Measurements from ENCODE around the gene GID8. TPM values are rescaled to one million over a fixed set of nuclear protein-coding genes. Genes with fewer than 3 reads are reported as not detected.
A peak's percentile ranks its signal among the peaks of the same experiment; 100 is the strongest.

The GID8 gene
- total and polyA plus RNA-seq, 2 of the 13 experiments (the other 11 are each of a cell fraction or from before 2014, with no cell fraction given): 39.6 to 59.8 TPM

DNA sequence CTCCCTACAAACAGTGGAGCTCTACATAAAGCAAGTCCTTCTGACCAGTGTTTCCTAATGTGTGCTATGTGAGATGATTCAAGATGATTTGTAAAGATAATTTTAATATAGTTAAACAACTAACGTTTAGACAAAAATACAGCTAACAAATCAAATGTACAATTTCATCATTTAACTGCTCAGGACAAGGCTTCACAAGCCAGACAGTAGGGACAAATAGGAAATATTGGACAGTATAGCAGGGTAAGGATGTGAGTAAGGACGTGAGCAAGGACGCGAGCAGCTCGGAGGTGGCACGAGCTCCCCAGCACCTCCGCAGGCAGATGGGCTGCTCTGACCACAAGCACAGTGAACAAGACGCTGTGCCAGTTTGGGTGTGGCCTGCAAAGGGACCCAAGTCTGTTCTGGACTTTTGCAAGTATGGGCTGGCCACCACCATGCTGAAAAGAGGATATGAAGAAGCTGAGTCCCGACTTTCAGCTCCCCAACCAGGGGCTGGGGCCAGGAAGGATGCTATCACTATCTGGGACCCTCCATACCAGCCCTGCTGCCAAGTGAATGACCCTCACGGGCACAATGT is 26.2 kb upstream of the GID8 start (continued):
- TF ChIP-seq, protein P1, sequence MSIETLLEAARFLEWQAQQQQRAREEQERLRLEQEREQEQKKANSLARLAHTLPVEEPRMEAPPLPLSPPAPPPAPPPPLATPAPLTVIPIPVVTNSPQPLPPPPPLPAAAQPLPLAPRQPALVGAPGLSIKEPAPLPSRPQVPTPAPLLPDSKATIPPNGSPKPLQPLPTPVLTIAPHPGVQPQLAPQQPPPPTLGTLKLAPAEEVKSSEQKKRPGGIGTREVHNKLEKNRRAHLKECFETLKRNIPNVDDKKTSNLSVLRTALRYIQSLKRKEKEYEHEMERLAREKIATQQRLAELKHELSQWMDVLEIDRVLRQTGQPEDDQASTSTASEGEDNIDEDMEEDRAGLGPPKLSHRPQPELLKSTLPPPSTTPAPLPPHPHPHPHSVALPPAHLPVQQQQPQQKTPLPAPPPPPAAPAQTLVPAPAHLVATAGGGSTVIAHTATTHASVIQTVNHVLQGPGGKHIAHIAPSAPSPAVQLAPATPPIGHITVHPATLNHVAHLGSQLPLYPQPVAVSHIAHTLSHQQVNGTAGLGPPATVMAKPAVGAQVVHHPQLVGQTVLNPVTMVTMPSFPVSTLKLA (IDR thresholded peaks at IDR 0.05): no peak
- TF ChIP-seq, protein P2, sequence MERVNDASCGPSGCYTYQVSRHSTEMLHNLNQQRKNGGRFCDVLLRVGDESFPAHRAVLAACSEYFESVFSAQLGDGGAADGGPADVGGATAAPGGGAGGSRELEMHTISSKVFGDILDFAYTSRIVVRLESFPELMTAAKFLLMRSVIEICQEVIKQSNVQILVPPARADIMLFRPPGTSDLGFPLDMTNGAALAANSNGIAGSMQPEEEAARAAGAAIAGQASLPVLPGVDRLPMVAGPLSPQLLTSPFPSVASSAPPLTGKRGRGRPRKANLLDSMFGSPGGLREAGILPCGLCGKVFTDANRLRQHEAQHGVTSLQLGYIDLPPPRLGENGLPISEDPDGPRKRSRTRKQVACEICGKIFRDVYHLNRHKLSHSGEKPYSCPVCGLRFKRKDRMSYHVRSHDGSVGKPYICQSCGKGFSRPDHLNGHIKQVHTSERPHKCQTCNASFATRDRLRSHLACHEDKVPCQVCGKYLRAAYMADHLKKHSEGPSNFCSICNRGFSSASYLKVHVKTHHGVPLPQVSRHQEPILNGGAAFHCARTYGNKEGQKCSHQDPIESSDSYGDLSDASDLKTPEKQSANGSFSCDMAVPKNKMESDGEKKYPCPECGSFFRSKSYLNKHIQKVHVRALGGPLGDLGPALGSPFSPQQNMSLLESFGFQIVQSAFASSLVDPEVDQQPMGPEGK (CRISPR knock-in tag; IDR thresholded peaks at IDR 0.05): no peak
- TF ChIP-seq, protein P3, sequence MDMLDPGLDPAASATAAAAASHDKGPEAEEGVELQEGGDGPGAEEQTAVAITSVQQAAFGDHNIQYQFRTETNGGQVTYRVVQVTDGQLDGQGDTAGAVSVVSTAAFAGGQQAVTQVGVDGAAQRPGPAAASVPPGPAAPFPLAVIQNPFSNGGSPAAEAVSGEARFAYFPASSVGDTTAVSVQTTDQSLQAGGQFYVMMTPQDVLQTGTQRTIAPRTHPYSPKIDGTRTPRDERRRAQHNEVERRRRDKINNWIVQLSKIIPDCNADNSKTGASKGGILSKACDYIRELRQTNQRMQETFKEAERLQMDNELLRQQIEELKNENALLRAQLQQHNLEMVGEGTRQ (IDR thresholded peaks at IDR 0.05; ENCODE audit: low read depth, low read length): no peak
- TF ChIP-seq, protein P3 (CRISPR knock-in tag; IDR thresholded peaks at IDR 0.05; ENCODE audit: borderline replicate concordance): no peak
- TF ChIP-seq KMT2A (CRISPR knock-in tag; IDR thresholded peaks at IDR 0.05): no peak
- TF ChIP-seq PHF5A (CRISPR knock-in tag; IDR thresholded peaks at IDR 0.05; ENCODE audit: low read depth, unreplicated experiment): no peak
- TF ChIP-seq REPIN1 (CRISPR knock-in tag; IDR thresholded peaks at IDR 0.05; ENCODE audit: borderline replicate concordance, low read depth): no peak
- TF ChIP-seq, protein P4, sequence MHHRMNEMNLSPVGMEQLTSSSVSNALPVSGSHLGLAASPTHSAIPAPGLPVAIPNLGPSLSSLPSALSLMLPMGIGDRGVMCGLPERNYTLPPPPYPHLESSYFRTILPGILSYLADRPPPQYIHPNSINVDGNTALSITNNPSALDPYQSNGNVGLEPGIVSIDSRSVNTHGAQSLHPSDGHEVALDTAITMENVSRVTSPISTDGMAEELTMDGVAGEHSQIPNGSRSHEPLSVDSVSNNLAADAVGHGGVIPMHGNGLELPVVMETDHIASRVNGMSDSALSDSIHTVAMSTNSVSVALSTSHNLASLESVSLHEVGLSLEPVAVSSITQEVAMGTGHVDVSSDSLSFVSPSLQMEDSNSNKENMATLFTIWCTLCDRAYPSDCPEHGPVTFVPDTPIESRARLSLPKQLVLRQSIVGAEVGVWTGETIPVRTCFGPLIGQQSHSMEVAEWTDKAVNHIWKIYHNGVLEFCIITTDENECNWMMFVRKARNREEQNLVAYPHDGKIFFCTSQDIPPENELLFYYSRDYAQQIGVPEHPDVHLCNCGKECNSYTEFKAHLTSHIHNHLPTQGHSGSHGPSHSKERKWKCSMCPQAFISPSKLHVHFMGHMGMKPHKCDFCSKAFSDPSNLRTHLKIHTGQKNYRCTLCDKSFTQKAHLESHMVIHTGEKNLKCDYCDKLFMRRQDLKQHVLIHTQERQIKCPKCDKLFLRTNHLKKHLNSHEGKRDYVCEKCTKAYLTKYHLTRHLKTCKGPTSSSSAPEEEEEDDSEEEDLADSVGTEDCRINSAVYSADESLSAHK (CRISPR knock-in tag; IDR thresholded peaks at IDR 0.05; ENCODE audit: borderline replicate concordance): no peak
- no peak for TF ChIP-seq HES4 (CRISPR knock-in tag; IDR thresholded peaks at IDR 0.05; ENCODE audit: borderline replicate concordance)
- TF ChIP-seq ZNF891 (CRISPR knock-in tag; IDR thresholded peaks at IDR 0.05): no peak
- no peak for TF ChIP-seq HCFC1 (IDR thresholded peaks at IDR 0.05; ENCODE audit: low read depth, low read length)
- TF ChIP-seq, protein P5, sequence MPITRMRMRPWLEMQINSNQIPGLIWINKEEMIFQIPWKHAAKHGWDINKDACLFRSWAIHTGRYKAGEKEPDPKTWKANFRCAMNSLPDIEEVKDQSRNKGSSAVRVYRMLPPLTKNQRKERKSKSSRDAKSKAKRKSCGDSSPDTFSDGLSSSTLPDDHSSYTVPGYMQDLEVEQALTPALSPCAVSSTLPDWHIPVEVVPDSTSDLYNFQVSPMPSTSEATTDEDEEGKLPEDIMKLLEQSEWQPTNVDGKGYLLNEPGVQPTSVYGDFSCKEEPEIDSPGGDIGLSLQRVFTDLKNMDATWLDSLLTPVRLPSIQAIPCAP (CRISPR knock-in tag; IDR thresholded peaks at IDR 0.05; ENCODE audit: low read depth): no peak
- TF ChIP-seq NFE2L2 (IDR thresholded peaks at IDR 0.05; ENCODE audit: low read length): no peak
- TF ChIP-seq ZNF432 (CRISPR knock-in tag; IDR thresholded peaks at IDR 0.05; ENCODE audit: borderline replicate concordance): no peak
- TF ChIP-seq, protein P6, sequence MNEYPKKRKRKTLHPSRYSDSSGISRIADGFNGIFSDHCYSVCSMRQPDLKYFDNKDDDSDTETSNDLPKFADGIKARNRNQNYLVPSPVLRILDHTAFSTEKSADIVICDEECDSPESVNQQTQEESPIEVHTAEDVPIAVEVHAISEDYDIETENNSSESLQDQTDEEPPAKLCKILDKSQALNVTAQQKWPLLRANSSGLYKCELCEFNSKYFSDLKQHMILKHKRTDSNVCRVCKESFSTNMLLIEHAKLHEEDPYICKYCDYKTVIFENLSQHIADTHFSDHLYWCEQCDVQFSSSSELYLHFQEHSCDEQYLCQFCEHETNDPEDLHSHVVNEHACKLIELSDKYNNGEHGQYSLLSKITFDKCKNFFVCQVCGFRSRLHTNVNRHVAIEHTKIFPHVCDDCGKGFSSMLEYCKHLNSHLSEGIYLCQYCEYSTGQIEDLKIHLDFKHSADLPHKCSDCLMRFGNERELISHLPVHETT (CRISPR knock-in tag; conservative IDR thresholded peaks at IDR 0.05): no peak
- TF ChIP-seq ZNF180 (CRISPR knock-in tag; IDR thresholded peaks at IDR 0.05; ENCODE audit: borderline replicate concordance, low read depth): no peak
- TF ChIP-seq, protein P7, sequence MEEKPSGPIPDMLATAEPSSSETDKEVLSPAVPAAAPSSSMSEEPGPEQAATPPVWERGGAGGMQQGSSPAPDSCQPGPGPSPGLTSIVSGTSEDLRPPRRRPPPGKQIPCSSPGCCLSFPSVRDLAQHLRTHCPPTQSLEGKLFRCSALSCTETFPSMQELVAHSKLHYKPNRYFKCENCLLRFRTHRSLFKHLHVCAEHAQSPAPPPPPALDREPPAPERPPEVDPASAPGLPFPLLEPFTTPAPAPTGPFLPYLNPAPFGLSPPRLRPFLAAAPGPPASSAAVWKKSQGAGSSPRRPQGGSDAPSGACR (CRISPR knock-in tag; IDR thresholded peaks at IDR 0.05): no peak
- TF ChIP-seq POLR2G (IDR thresholded peaks at IDR 0.05; ENCODE audit: low read depth, low read length): peak; percentile 11; the same call in 1 of the 2 replicates
- TF ChIP-seq MED1 (CRISPR knock-in tag; IDR thresholded peaks at IDR 0.05): no peak
